K562 (cell line): ENCODE measurements around the gene ELMO3. TPM values are rescaled to one million over a fixed set of nuclear protein-coding genes. Genes with fewer than 3 reads are reported as not detected.

Source experiments
- ATAC-seq: fragments of 200-7000 bp; cut with Tn5 transposase; 3 replicates; pipeline ENCODE4 v1.9.1; 2020; ENCODE audit warnings: moderate library complexity
- BruUV-seq: library from RNA; stranded (reverse); fragments of 400-500 nt; replicated peaks from 2 replicates; lab custom pipeline; 2021; lab: Mats Ljungman, UMichigan
- CTCF ChIA-PET: fragments of 300-600 bp; formaldehyde crosslinking; extraction: SDS; loops from one replicate; lab custom pipeline; 2021; ENCODE audit warnings: low intra/inter-chr PET ratio; lab: Yijun Ruan, JAX
- POLR2A ChIA-PET: fragments of 300-600, 350-650 bp; sonication (Branson Sonifier 250); formaldehyde crosslinking; extraction: SDS; loops from one replicate; lab custom pipeline; 2021; ENCODE audit warnings: antibody characterized with exemption, inconsistent platforms; lab: Yijun Ruan, JAX
- DNase-seq, 4 experiments: peaks; one replicate each; pipeline versions ENCODE4 v3.0.0 to v3.0.0-alpha.2; 2011 to 2018; ENCODE audit warnings: low spot score in 3 of 4, mixed read lengths in 3 of 4; ENCODE audit errors: extremely low read depth in 1 of 4
- FAIRE-seq: peaks from 2 replicates; lab custom pipeline; 2011; peaks lifted over from hg19 to GRCh38; lab: Jason Lieb, UNC
- H2AFZ ChIP-seq: 2 replicates; pipeline ENCODE4 v1.6.0; 2011; ENCODE audit warnings: low read depth, low read length, control low read depth, inconsistent platforms
- H3K27ac ChIP-seq: fragments of 200-600 bp; 3 replicates; pipeline ENCODE4 v1.8.0; 2011; ENCODE audit warnings: low read depth, mild to moderate bottlenecking, control low read depth, inconsistent platforms, low read length, moderate library complexity, mixed read lengths; ENCODE audit errors: extremely low read depth
- H3K27me3 ChIP-seq, 2 experiments: fragments of 300-600 bp in 1 of 2; 2 replicates in 1 of 2; 3 replicates in 1 of 2; pipeline versions ENCODE4 v1.6.0 to v1.8.0; 2011; ENCODE audit warnings: inconsistent platforms in 2 of 2, low read length in 2 of 2, mild to moderate bottlenecking in 1 of 2, mixed read lengths in 1 of 2, moderate library complexity in 1 of 2; ENCODE audit not compliant: control insufficient read depth in 2 of 2, insufficient read depth in 2 of 2
- H3K36me3 ChIP-seq: fragments of 300-600 bp; 3 replicates; pipeline ENCODE4 v1.8.0; 2011; ENCODE audit warnings: mild to moderate bottlenecking, low read length, inconsistent platforms; ENCODE audit not compliant: control insufficient read depth, insufficient read depth
- H3K4me1 ChIP-seq, 2 experiments: fragments of 200-600 bp in 1 of 2; replicated peaks in 1 of 2; 2 replicates in 1 of 2; 3 replicates in 1 of 2; pipeline versions ENCODE4 v1.5.1 to v1.8.0; 2011; ENCODE audit warnings: inconsistent platforms in 2 of 2, low read length in 2 of 2, mild to moderate bottlenecking in 1 of 2, mixed read lengths in 1 of 2, moderate library complexity in 1 of 2; ENCODE audit not compliant: control insufficient read depth in 2 of 2, insufficient read depth in 2 of 2
- H3K4me2 ChIP-seq: 2 replicates; pipeline ENCODE4 v1.6.1; 2011; ENCODE audit warnings: low read length, control low read depth, inconsistent platforms, mixed read lengths; ENCODE audit not compliant: insufficient read depth
- H3K4me3 ChIP-seq: fragments of 200-600 bp; sonication (generic), shearing (Covaris generic); 2 replicates; pipeline ENCODE4 v1.5.1; 2016; ENCODE audit warnings: control low read depth, inconsistent platforms
- H3K79me2 ChIP-seq: fragments of 200-600 bp; 3 replicates; pipeline ENCODE4 v1.8.0; 2011; ENCODE audit warnings: low read length, inconsistent platforms; ENCODE audit not compliant: control insufficient read depth, insufficient read depth
- H3K9ac ChIP-seq, 2 experiments: 2 replicates each; pipeline versions ENCODE4 v1.6.0 to v1.6.1; 2011; ENCODE audit warnings: low read depth in 2 of 2, low read length in 2 of 2, control low read depth in 1 of 2, inconsistent platforms in 1 of 2, mild to moderate bottlenecking in 1 of 2, mixed read lengths in 1 of 2; ENCODE audit not compliant: insufficient read depth in 1 of 2
- H3K9me1 ChIP-seq: one replicate; pipeline ENCODE4 v1.6.0; 2011; ENCODE audit warnings: inconsistent platforms, mild to moderate bottlenecking, low read length, moderate library complexity; ENCODE audit not compliant: control insufficient read depth, insufficient read depth
- H3K9me3 ChIP-seq: replicated peaks from 2 replicates; pipeline ENCODE4 v1.5.1; 2011; ENCODE audit warnings: low read depth, low read length, inconsistent platforms; ENCODE audit not compliant: control insufficient read depth, insufficient read depth
- H4K20me1 ChIP-seq: replicated peaks from 2 replicates; pipeline ENCODE4 v1.6.1; 2011; ENCODE audit warnings: low read length, inconsistent platforms, mixed read lengths; ENCODE audit not compliant: control insufficient read depth, insufficient read depth
- ARHGAP35 ChIP-seq: fragments of 450-650 bp; IDR thresholded peaks from 2 replicates; pipeline ENCODE4 v1.6.1; 2018; ENCODE audit not compliant: partially characterized antibody
- USF2 ChIP-seq: sonication (generic); formaldehyde crosslinking; IDR thresholded peaks from 2 replicates; pipeline ENCODE4 v1.5.0; 2020; ENCODE audit warnings: missing genetic modification reagents
- WGBS: fragments of 100-300 bp; shearing (Covaris generic); methylation state at CpG from one replicate; pipeline ENCODE4 v1.1.6; 2016; ENCODE audit warnings: low coverage, mixed read lengths; ENCODE audit not compliant: insufficient coverage; ENCODE audit errors: missing lambda C conversion rate; 5-methylcytosine and 5-hydroxymethylcytosine counted together
- in situ Hi-C: fragments of 300-500 bp; cut with MboI; formaldehyde crosslinking; loops from 4 replicates; pipeline ENCODE4 v1.15.0; 2018; ENCODE audit warnings: inconsistent platforms, mixed read lengths
- intact Hi-C: fragments of 100-400 bp; cut with micrococcal nuclease; formaldehyde crosslinking; loops from 2 replicates; pipeline ENCODE4 v1.14.2; 2022
- polyA plus RNA-seq, 8 experiments: library from polyadenylated mRNA; depleted of rRNA in 4 of 8; stranded (reverse) in 5 of 8; unstranded in 3 of 8; fragments of >200 nt; fragmentation: Nextera tagmentation in 2 of 8; fragmentation: Illumina TruSeq in 1 of 8; extraction: Ambion mirVana in 2 of 8; extraction: Trizol in 1 of 8; gene quantifications; 2 replicates each; pipeline versions ENCODE4 v1.2.1 to v1.2.3, GENCODE V29; 2011 to 2014; ENCODE audit warnings: inconsistent platforms in 1 of 8, missing spikeins in 1 of 8
- total RNA-seq, 7 experiments: library from RNA; depleted of rRNA in 6 of 7; stranded (reverse); fragments of >200 nt in 6 of 7; fragmentation: Illumina TruSeq in 2 of 7; extraction: Trizol in 2 of 7; gene quantifications; 2 replicates each; pipeline versions ENCODE4 v1.2.1 to v1.2.3, GENCODE V29; 2011 to 2021; ENCODE audit warnings: low replicate concordance in 1 of 7
- TF ChIP-seq, protein P1 (sequence below): fragments of 250-450 bp; sonication (Bioruptor Pico); IDR thresholded peaks from 2 replicates; pipeline ENCODE4 v1.8.0; 2021; ENCODE audit warnings: moderate library complexity, mild to moderate bottlenecking, inconsistent platforms
- TF ChIP-seq, protein P2 (sequence below): fragments of 450-650 bp; formaldehyde crosslinking; IDR thresholded peaks from 2 replicates; pipeline ENCODE4 v1.4.0; 2020; ENCODE audit warnings: mild to moderate bottlenecking, mixed read lengths

The ELMO3 gene
- total and polyA plus RNA-seq, 9 of the 15 experiments (the other 6 are each of a cell fraction or from before 2014, with no cell fraction given), result 0.04 to 5.1 (median 1.5) TPM

GRCh38 chr16:67187175-67187890 is 11.6 kb upstream of the ELMO3 start (continued):
- TF ChIP-seq, protein P1, sequence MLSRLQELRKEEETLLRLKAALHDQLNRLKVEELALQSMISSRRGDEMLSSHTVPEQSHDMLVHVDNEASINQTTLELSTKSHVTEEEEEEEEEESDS (CRISPR knock-in tag), result no peak

- no peaks in the 10 kb centered on the region for H3K9me3 ChIP-seq
- CTCF ChIA-PET, result no interaction called here
- H3K79me2 ChIP-seq, result peaks cover 22% of the 10 kb centered on the region
- H3K9ac ChIP-seq, result no peak overlapping the region; a peak in 1 of 4 replicates
- H3K9me1 ChIP-seq, result no peaks in the 10 kb centered on the region
- no peak overlapping the region for H3K27ac ChIP-seq
- ATAC-seq, result no peak
- no peak overlapping the region for H3K4me3 ChIP-seq
- peaks cover 11% of the 10 kb centered on the region for H4K20me1 ChIP-seq
- POLR2A ChIA-PET, result no interaction called here
- WGBS, result 43% methylated on average over 4 of the region's 4 CpGs
- intact Hi-C loops, result loop anchor here (10.0 kb wide), 2 partner anchors 174 to 234 kb away; no protein-coding TSS in a partner anchor
- in situ Hi-C loops, result no loop called here
- H3K4me2 ChIP-seq, result no peak overlapping the region
- no peak for FAIRE-seq
- no peak for DNase-seq
- no TSS peak for BruUV-seq
- H2AFZ ChIP-seq, result no peak overlapping the region
- H3K36me3 ChIP-seq, result peaks cover 6% of the 10 kb centered on the region; the same call in 2 of the 3 replicates
- H3K4me1 ChIP-seq, result peaks cover 28 to 68% of the 10 kb centered on the region in 2 experiments
- no peaks in the 10 kb centered on the region for H3K27me3 ChIP-seq
- TF ChIP-seq ARHGAP35 (no peak), USF2 (CRISPR knock-in tag) (peak; percentile 40; the same call in 1 of the 2 replicates)
- TF ChIP-seq, protein P2, sequence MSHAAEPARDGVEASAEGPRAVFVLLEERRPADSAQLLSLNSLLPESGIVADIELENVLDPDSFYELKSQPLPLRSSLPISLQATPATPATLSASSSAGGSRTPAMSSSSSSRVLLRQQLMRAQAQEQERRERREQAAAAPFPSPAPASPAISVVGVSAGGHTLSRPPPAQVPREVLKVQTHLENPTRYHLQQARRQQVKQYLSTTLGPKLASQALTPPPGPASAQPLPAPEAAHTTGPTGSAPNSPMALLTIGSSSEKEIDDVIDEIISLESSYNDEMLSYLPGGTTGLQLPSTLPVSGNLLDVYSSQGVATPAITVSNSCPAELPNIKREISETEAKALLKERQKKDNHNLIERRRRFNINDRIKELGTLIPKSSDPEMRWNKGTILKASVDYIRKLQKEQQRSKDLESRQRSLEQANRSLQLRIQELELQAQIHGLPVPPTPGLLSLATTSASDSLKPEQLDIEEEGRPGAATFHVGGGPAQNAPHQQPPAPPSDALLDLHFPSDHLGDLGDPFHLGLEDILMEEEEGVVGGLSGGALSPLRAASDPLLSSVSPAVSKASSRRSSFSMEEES (CRISPR knock-in tag), result peak; percentile 66
Observed at GRCh38 chr16:67188323-67188722, 10.6 kb upstream of the ELMO3 start.
